Peyer's patch (tissue), 4 donors: ENCODE data around the gene MND1. TPM values are rescaled to one million over a fixed set of nuclear protein-coding genes. Genes with fewer than 3 reads are reported as not detected.

Experiments used
- DNase-seq, 3 donors: peaks; one replicate each; pipeline ENCODE4 v3.0.0-alpha.2; 2017 to 2019
- H3K27ac ChIP-seq, 4 donors: fragments of 200-600 bp; sonication (generic); one replicate each; pipeline ENCODE4 v1.5.1; 2016 to 2019
- H3K27me3 ChIP-seq, 2 donors: fragments of 200-600 bp; sonication (generic); one replicate each; pipeline ENCODE4 v1.5.1; 2019
- H3K36me3 ChIP-seq, 3 donors: fragments of 200-600 bp; sonication (generic); one replicate each; pipeline ENCODE4 v1.5.1; 2016 to 2019
- H3K4me1 ChIP-seq, 4 donors: fragments of 200-600 bp; sonication (generic); one replicate each; pipeline ENCODE4 v1.5.1; 2016 to 2019
- H3K4me3 ChIP-seq, 4 donors: fragments of 200-600 bp; sonication (generic); 1 replicate in 3 of 4; 2 replicates in 1 of 4; pipeline ENCODE4 v1.5.1; 2016 to 2019; ENCODE audit warnings: mild to moderate bottlenecking in 1 of 4
- H3K9me3 ChIP-seq, 4 donors: fragments of 200-600 bp; sonication (generic); one replicate each; pipeline ENCODE4 v1.5.1; 2016 to 2019; ENCODE audit warnings: mild to moderate bottlenecking in 1 of 4
- POLR2A ChIP-seq, 2 donors: fragments of 450-650 bp; IDR thresholded peaks; one replicate each; pipeline ENCODE4 v1.5.1; 2017; ENCODE audit warnings: antibody characterized with exemption in 2 of 2, mild to moderate bottlenecking in 2 of 2, moderate library complexity in 2 of 2
- total RNA-seq, 4 donors: library from RNA; depleted of rRNA; stranded (reverse); fragments of >200 nt; gene quantifications; one replicate each; pipeline ENCODE4 v1.1.0, GENCODE V29; 2016
- TF ChIP-seq, protein P1 (sequence below), 6 experiments: fragments of 450-650 bp in 4 of 6; fragments of 200-600 bp in 2 of 6; sonication (generic) in 1 of 6; IDR thresholded peaks; one replicate each; pipeline ENCODE4 v1.5.1; 2017 to 2019; ENCODE audit warnings: antibody characterized with exemption in 6 of 6, mild to moderate bottlenecking in 3 of 6, moderate library complexity in 1 of 6

MND1 gene
- total RNA-seq, 4 donors from 2014 or later: 3.5 to 7.4 TPM; not detected in 2

DNA sequence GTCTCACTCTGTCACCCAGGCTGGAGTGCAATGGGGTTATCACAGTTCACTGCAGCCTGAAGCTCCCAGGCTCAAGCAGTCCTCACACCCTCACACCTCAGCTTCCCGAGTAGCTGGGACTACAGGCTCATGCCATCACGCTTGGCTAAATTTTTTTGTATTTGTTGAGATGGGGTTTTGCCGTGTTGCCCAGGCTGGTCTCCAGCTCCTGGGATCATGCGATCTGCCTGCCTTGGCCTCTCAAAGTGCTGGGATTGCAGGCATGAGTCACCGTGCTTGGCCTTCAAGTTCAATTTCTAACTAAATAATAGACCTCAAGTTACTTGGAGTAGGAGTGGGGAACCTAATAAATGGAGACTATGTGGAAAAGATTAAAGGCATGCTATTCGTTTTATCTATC is 48.9 kb downstream of the MND1 start:
- Histone ChIP-seq H3K27me3 (no peaks in the 10 kb centered on the region), H3K9me3 (no peaks in the 10 kb centered on the region), H3K4me1 (no peaks in the 10 kb centered on the region), H3K36me3 (no peaks in the 10 kb centered on the region), H3K4me3 (no peak overlapping the region), H3K27ac (no peak overlapping the region)
- no peak for DNase-seq
- TF ChIP-seq, protein P1, sequence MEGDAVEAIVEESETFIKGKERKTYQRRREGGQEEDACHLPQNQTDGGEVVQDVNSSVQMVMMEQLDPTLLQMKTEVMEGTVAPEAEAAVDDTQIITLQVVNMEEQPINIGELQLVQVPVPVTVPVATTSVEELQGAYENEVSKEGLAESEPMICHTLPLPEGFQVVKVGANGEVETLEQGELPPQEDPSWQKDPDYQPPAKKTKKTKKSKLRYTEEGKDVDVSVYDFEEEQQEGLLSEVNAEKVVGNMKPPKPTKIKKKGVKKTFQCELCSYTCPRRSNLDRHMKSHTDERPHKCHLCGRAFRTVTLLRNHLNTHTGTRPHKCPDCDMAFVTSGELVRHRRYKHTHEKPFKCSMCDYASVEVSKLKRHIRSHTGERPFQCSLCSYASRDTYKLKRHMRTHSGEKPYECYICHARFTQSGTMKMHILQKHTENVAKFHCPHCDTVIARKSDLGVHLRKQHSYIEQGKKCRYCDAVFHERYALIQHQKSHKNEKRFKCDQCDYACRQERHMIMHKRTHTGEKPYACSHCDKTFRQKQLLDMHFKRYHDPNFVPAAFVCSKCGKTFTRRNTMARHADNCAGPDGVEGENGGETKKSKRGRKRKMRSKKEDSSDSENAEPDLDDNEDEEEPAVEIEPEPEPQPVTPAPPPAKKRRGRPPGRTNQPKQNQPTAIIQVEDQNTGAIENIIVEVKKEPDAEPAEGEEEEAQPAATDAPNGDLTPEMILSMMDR (IDR thresholded peaks at IDR 0.05): no peak
- TF ChIP-seq POLR2A (IDR thresholded peaks at IDR 0.05): no peak

DNA sequence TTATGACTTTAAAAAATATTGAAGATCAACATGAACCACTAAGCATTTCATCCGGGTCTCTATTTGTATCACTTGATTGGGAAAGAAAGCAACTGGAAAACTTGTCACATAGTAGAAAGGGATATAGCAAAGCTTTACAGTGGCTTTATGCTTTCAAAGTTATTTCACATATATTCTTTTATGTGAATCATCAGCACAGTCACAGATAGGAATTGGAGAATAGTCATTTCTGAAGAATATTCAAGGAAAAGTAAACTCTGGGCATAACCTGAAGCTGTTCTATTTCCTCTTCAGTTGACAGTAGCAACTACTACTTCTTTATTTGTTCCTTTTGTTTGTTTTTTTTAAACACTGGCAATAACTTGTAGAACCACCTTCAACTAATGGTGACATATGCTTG is 50.5 kb downstream of the MND1 start:
- H3K4me1 ChIP-seq: no peaks in the 10 kb centered on the region
- H3K27ac ChIP-seq: no peak overlapping the region
- TF ChIP-seq, protein P1 (IDR thresholded peaks at IDR 0.05): no peak
- no peak for TF ChIP-seq POLR2A (IDR thresholded peaks at IDR 0.05)
- no peak overlapping the region for H3K4me3 ChIP-seq
- H3K36me3 ChIP-seq: no peaks in the 10 kb centered on the region
- no peaks in the 10 kb centered on the region for H3K9me3 ChIP-seq
- no peak for DNase-seq
- no peaks in the 10 kb centered on the region for H3K27me3 ChIP-seq

DNA sequence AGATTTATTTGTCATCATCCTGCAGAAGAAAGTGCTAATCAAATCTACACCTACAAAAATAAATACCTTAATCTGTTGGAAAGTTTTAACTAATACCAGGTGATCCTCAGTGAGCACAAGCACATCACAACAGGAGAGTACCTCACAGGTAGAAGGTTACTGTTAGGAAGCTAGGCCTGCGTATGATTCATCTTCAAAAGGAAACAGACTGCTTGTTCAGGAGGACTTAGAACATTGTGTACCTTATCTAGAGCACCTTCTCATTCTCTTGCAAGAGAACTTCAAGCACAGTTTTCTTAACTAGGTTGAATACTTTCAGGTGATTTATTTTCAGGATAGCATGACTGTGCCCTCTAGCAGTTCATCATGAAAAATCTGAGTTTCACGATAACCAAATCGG is 54.2 kb downstream of the MND1 start:
- Histone ChIP-seq H3K27ac (peak overlapping the region in 1 of 4 donors; percentile 28), H3K27me3 (no peaks in the 10 kb centered on the region), H3K36me3 (no peaks in the 10 kb centered on the region), H3K4me3 (no peak overlapping the region), H3K4me1 (no peaks in the 10 kb centered on the region), H3K9me3 (no peaks in the 10 kb centered on the region)
- no peak for TF ChIP-seq POLR2A (IDR thresholded peaks at IDR 0.05)
- TF ChIP-seq, protein P1 (IDR thresholded peaks at IDR 0.05): no peak
- DNase-seq: no peak

DNA sequence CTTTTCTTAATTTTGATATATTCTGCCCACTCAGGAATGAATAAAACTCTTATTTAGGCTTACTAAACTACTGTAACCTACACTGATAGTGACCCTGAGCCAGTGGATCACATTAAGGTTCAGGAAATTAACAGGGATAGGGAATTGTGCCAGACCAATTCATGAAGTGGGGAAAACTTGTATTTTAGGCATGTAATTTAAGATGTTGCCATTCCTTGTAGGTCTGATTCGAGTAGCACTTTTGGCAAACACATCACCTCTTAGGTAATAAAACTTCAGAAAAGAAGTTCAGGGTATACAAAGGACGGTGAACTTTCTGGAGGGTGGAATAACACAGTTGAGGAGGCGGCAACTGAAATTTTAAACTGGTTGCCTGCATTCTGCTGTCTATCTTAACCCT is 54.9 kb downstream of the MND1 start:
- H3K27ac ChIP-seq: peak overlapping the region in 1 of 4 donors; percentile 28
- TF ChIP-seq POLR2A (IDR thresholded peaks at IDR 0.05): no peak
- TF ChIP-seq, protein P1 (IDR thresholded peaks at IDR 0.05): no peak

DNA sequence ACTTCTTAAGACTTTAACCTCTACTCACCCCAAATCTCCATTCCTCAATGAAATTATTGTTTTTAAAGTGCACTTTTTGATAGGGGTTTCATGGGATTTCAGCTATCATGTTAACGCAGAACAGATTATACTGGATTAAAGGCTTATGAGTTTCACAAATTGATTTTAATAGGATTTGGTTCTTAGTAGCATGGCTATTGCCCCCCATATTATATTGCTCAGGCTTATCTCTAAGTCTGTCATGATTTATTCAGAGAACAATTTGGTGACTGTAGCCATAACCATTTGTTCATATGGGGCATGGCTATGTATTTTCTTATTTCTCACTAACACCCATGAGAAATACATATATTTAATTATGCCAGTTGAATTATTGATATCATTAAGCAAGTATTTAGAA is 57.0 kb downstream of the MND1 start:
- Histone ChIP-seq H3K27me3 (no peaks in the 10 kb centered on the region), H3K27ac (no peak overlapping the region), H3K36me3 (no peaks in the 10 kb centered on the region), H3K4me3 (no peak overlapping the region), H3K9me3 (no peaks in the 10 kb centered on the region), H3K4me1 (no peaks in the 10 kb centered on the region)
- no peak for DNase-seq
- no peak for TF ChIP-seq POLR2A (IDR thresholded peaks at IDR 0.05)
- TF ChIP-seq, protein P1 (IDR thresholded peaks at IDR 0.05): no peak

More for the DNA sequence above, 54.9 kb downstream of the MND1 start:
- Histone ChIP-seq H3K4me3 (no peak overlapping the region), H3K4me1 (no peaks in the 10 kb centered on the region), H3K9me3 (no peaks in the 10 kb centered on the region), H3K36me3 (no peaks in the 10 kb centered on the region), H3K27me3 (no peaks in the 10 kb centered on the region)
- no peak for DNase-seq

DNA sequence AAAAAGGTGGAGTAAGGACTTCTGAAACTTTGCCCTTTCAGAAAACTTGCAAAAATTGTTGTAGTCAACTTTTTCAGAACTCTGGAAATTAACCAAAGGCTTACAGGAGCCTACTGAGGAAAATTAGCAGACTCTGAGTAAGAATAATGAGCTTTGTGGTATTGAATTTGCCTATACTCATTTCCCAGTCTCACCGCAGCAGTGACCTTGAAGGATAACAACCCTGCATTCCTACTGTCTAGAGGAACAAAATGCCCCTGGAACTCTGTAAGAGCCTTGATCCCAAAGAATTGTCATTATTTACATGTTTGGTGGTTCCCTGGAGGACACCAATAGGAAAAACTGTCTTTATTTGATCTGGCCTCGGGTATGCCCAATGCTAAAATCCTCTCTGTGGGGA is 57.9 kb downstream of the MND1 start:
- Histone ChIP-seq H3K4me3 (no peak overlapping the region), H3K27ac (no peak overlapping the region), H3K36me3 (no peaks in the 10 kb centered on the region), H3K4me1 (no peaks in the 10 kb centered on the region), H3K27me3 (no peaks in the 10 kb centered on the region), H3K9me3 (no peaks in the 10 kb centered on the region)
- TF ChIP-seq POLR2A (IDR thresholded peaks at IDR 0.05): no peak
- TF ChIP-seq, protein P1 (IDR thresholded peaks at IDR 0.05): no peak
- no peak for DNase-seq
